Rectal smooth muscle tissue (tissue), 1 donor: ENCODE results near the gene PRPSAP1.

Source experiments
- H3K27ac ChIP-seq: one replicate; pipeline ENCODE4 v1.7.0; 2013; ENCODE audit warnings: low read depth, low read length, inconsistent platforms
- H3K27me3 ChIP-seq: one replicate; pipeline ENCODE4 v1.7.0; 2013; ENCODE audit warnings: low read length; ENCODE audit not compliant: control insufficient read depth, insufficient read depth
- H3K36me3 ChIP-seq: one replicate; pipeline ENCODE4 v1.7.0; 2013; ENCODE audit warnings: low read length; ENCODE audit not compliant: control insufficient read depth, insufficient read depth
- H3K4me1 ChIP-seq: one replicate; pipeline ENCODE4 v1.7.0; 2013; ENCODE audit warnings: low read length; ENCODE audit not compliant: control insufficient read depth, insufficient read depth
- H3K4me3 ChIP-seq: one replicate; pipeline ENCODE4 v1.7.0; 2013; ENCODE audit warnings: low read length
- H3K9ac ChIP-seq: one replicate; pipeline ENCODE4 v1.7.0; 2013; ENCODE audit warnings: low read length

PRPSAP1 gene

DNA sequence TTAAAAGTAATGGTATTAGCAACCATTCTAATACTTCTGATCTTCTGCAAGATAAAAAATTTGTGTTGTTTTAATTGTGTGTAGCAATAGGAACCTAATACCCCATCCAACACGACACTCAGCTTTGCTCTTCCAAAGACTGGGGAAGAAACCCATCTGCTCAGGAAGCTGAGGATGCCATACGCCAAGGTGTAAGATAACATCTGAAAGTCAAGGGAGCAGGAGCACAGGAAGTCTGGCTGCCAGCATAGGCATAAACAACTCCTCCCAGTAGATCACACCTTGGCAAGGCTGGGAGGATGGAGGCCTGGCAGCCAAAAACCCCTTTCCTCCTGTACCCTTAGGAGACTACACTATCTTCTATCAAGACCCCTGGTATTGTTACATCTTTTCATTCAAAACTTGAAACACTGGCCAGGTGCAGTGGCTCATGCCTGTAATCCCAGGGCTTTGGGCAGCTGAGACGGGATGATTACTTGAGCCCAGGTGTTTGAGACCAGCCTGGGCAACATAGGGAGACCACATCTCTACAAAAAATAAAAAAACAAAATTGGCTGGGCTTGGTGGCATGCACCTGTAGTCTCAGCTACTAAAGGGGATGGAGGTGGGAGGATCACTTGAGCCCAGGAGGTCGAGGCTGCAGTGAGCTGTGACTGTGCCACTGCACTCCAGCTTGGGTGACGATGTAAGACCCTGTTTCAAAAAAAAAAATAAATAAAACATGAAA is 25.0 kb upstream of the PRPSAP1 start:
- H3K4me3 ChIP-seq: no peak overlapping the region
- H3K36me3 ChIP-seq: no peaks in the 10 kb centered on the region
- peaks cover 5% of the 10 kb centered on the region for H3K4me1 ChIP-seq
- H3K27ac ChIP-seq: no peak overlapping the region
- H3K9ac ChIP-seq: no peak overlapping the region
- no peaks in the 10 kb centered on the region for H3K27me3 ChIP-seq

DNA sequence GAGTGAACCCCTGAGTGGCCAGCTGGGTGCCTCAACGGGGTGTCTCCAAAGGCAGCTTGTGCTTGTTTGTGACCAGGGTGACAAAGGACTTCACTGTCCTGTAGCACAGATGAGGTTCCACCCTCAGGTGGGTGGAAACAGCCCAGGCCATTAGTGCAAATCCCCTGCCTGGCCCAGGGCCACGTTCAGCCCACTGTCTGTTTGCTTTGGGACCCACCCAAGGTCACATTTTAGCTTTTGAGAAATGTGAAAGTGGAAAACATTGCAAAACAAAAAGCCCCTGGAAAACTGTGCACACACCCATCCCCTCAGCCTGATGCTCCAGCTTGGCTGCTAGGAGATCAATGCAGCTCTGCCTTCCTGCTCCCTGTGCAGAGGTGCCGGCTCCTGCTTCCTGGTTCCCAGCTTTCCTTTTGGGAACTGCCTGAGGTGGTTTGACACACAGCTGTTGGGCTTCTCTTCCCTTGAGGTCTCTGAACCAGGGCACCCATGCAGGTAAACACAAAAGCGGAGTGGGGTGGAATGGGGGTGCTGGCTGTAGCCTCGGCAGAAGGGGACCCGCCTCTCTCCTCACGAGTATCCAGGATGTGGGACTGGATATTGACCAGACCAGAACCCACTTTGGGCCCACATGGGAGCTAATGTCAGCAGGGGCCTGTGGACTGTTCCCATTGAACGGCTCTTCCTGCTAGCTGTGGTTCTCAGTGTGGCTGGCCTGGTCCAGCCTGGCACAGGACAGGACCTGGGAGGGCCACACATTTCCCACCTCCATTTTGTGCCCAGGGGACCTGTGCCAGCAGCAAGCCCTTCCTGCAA is 22.8 kb upstream of the PRPSAP1 start:
- Histone ChIP-seq H3K4me3 (no peak overlapping the region), H3K27ac (no peak overlapping the region), H3K4me1 (no peaks in the 10 kb centered on the region), H3K27me3 (no peaks in the 10 kb centered on the region), H3K9ac (no peak overlapping the region), H3K36me3 (no peaks in the 10 kb centered on the region)

DNA sequence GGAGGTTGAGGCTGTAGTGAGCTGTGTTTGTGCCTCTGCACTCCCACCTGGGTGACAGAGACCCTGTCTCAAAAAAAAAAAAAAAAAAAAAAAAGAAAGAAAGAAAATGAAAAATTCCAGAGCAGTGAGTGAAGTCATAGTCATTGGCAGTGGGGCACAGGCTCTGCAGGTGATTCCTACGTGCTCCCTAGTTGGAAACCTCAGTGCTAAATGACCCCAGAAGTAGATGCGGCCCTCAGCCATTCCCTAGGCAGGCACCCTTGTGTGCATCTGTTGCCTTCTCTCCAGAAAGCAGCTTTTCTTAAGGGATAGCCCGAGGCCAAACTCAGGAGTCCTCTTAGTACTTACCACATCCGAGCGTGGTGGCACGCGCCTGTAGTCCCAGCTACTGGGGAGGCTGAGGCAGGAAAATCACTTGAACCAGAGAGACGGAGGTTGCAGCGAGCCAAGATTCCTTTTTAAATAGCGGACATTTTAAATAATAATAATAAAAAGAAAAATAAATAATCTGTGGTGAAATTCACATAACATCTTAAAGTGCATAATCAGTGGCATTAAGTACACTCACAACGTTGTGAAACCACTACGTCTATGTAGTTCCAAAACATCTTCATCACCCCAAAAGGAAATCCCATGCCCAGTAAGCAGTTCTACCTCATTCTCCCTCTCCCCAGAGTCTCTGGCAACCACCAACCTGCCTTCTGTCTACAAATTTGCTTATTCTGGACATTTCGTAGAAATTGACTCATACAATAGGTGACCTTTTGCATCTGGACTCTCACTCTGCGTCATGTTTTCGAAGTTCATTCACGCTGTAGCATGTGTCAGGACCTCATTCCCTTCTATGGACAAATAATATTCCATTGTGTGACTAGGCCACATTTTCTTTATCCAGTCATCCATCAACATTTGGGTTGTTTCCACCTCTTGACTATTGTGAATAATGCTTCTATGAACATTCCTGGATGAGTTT is 18.2 kb upstream of the PRPSAP1 start:
- no peaks in the 10 kb centered on the region for H3K27me3 ChIP-seq
- peaks cover 3% of the 10 kb centered on the region for H3K4me1 ChIP-seq
- no peaks in the 10 kb centered on the region for H3K36me3 ChIP-seq
- H3K27ac ChIP-seq: no peak overlapping the region
- no peak overlapping the region for H3K9ac ChIP-seq
- H3K4me3 ChIP-seq: no peak overlapping the region

DNA sequence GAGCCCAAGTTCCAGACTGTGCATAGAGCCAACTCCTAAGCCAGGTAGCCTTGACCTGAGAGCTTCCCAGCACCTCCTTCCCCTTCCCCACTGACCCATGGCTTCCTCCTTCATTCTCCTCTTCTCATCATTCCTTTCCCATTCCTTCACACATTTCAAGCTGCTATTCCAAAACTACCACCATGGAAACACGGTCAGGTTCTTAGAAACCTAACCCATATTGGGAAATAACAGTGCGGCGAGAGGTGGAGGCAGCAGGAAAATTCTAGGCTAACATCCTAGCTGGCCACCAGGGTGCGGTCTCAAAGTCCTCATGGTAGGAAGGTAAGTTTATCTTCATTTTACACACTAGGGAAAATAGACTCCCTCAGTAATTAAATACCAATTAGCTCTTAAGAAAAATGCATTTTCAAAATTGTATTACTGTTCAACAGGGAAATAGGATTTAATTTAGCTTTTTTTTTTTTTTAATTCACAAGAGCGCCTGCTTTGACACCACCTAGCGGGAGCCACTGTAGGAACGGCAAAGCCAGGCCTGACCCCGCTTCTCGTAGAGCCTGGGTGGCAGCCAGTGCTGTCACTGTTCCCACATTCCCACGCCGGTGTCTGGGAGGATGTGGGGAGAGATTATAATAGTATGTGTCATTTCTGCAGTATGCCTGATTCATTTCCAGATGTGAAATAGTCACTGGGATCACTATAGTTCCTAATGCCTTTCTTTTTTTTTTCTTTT is 16.7 kb upstream of the PRPSAP1 start:
- no peak overlapping the region for H3K27ac ChIP-seq
- no peak overlapping the region for H3K9ac ChIP-seq

DNA sequence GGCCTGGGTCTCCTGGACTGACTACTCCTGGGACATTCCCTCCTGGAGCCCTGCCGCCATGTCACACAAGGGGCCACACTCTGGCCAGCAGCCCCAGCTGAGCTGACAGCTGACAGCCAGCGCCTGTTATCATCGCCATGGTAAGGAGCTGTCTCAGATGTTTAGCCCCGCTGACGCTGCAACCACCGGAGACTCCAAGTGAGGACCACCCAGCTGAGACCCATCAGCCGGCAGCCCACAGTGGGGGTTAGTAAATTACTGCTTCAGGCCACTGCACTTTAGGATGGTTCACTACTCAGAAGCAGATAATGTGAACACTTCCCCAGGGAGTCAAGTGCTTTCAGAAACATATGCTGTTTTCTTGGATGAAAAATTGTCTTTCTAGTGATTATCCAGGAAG is 16.1 kb upstream of the PRPSAP1 start:
- Histone ChIP-seq H3K27me3 (no peaks in the 10 kb centered on the region), H3K36me3 (no peaks in the 10 kb centered on the region), H3K4me1 (peaks cover 3% of the 10 kb centered on the region), H3K4me3 (no peak overlapping the region), H3K9ac (no peak overlapping the region), H3K27ac (no peak overlapping the region)

More for the DNA sequence above, 16.7 kb upstream of the PRPSAP1 start:
- Histone ChIP-seq H3K4me3 (no peak overlapping the region), H3K36me3 (no peaks in the 10 kb centered on the region), H3K4me1 (peaks cover 3% of the 10 kb centered on the region), H3K27me3 (no peaks in the 10 kb centered on the region)

DNA sequence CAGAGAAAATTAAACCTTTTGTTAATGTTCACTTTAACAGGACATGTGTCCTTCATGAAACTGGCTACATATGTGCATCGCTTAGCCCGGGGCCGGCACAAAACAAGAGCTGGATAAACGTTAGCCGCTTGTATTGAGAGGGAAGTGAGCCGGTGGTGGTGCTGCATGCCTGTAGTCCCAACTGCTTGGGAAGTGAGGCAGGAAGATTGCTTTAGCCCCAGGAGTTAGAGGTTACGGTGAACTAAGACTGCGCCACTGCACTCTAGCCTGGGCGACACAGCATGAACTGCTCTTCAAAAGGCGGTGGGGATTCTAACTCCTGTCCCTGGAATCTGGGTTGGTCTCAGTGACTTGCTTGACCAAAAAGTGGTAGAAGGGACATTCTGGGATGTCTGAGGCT is 15.7 kb upstream of the PRPSAP1 start:
- Histone ChIP-seq H3K4me1 (peaks cover 3% of the 10 kb centered on the region), H3K4me3 (no peak overlapping the region), H3K9ac (no peak overlapping the region), H3K27ac (no peak overlapping the region), H3K36me3 (no peaks in the 10 kb centered on the region), H3K27me3 (no peaks in the 10 kb centered on the region)

DNA sequence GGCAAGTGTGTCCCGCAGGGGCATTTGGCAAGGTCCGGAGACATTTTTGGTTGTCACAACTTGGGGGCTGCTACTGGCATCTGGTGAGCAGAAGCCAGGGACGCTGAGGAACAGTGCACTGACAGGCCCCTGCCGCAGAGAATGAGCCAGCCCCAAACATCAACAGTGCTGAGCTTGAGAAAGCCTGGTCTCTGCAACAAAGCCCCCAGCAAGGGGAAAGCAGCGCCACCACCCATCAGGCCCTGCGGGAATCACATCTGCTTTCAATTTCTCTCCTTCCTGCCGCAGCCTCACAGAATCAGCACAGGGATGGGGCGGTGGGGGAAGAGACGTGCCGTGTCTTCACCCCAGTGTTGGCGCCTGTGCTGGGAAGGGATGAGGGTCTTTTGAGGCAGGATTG is 14.8 kb upstream of the PRPSAP1 start:
- no peak overlapping the region for H3K4me3 ChIP-seq
- peaks cover 3% of the 10 kb centered on the region for H3K4me1 ChIP-seq
- no peaks in the 10 kb centered on the region for H3K27me3 ChIP-seq
- H3K36me3 ChIP-seq: no peaks in the 10 kb centered on the region
- H3K27ac ChIP-seq: no peak overlapping the region
- no peak overlapping the region for H3K9ac ChIP-seq

DNA sequence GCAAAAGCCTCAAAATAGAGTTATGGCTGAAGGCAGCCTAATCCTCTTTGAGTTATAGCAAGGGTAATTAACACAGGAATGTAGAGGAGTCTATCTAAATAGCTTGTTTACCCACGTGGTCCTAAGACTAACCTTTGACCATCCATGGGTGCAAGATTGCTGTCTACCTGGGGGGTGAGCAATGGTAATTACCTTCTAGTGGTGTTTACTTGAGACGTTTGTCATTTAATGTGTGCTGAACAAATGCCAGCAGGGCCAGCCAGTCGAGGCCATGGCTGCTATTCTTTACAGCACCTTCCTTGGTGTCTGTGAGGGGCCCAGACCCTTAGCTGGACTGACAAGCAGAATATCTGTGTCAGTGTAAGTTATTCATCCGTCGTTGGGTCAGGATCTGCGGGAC is 13.9 kb upstream of the PRPSAP1 start:
- Histone ChIP-seq H3K9ac (no peak overlapping the region), H3K4me3 (no peak overlapping the region)

DNA sequence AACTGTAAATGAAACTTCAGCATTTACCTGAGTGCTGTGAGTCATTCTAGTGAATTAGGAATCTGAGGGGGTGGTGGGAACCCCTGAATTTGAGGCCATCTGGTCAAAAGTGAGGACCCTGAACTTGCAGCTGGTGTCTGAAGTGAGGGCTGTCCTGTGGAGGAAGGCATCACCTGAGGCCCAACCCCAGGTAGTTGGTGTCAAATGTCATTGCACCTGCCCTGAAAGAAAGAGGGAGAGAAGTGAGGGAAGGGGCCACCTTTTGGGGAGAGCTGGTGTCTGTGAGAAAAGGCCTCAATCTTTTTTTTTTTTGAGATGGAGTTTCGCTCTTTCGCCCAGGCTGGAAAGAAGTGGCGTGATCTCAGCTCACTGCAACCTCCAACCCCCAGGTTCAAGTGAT is 12.5 kb upstream of the PRPSAP1 start:
- Histone ChIP-seq H3K27ac (no peak overlapping the region), H3K4me3 (no peak overlapping the region), H3K36me3 (no peaks in the 10 kb centered on the region), H3K9ac (no peak overlapping the region), H3K27me3 (no peaks in the 10 kb centered on the region), H3K4me1 (peaks cover 3% of the 10 kb centered on the region)

More for the DNA sequence above, 13.9 kb upstream of the PRPSAP1 start:
- Histone ChIP-seq H3K36me3 (no peaks in the 10 kb centered on the region), H3K27me3 (no peaks in the 10 kb centered on the region), H3K4me1 (peaks cover 3% of the 10 kb centered on the region), H3K27ac (no peak overlapping the region)

DNA sequence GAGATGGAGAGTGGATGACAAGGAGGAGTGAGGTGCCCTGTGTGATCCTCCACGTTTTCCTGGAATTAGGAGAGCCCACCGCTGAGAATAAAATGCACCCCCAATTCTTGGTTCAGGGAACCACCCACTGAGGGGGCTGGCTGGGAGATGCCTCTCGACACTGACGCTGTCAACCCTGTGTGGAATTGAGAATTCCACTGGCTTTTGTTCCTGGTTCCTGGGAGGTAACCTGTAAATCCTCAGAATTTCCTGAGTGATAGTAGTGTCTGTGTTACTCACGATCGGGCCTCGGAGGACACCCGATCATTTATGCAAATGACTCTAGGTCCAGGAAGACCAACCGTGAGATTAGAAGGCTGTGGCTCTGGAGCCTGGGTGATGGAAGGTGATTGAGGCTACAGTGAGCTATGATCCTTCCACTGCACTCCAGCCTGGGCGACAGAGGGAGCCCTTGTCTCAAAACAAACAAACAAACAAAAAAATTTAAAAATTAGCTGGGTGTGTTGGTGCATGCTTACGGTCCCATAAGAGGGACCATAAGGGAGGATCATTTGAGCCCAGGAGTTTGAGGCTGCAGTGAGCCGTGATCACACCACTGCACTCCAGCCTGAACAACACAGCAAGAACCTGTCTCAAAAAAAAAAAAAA is 11.7 kb upstream of the PRPSAP1 start:
- Histone ChIP-seq H3K27ac (no peak overlapping the region), H3K27me3 (no peaks in the 10 kb centered on the region), H3K4me1 (peaks cover 2% of the 10 kb centered on the region)

DNA sequence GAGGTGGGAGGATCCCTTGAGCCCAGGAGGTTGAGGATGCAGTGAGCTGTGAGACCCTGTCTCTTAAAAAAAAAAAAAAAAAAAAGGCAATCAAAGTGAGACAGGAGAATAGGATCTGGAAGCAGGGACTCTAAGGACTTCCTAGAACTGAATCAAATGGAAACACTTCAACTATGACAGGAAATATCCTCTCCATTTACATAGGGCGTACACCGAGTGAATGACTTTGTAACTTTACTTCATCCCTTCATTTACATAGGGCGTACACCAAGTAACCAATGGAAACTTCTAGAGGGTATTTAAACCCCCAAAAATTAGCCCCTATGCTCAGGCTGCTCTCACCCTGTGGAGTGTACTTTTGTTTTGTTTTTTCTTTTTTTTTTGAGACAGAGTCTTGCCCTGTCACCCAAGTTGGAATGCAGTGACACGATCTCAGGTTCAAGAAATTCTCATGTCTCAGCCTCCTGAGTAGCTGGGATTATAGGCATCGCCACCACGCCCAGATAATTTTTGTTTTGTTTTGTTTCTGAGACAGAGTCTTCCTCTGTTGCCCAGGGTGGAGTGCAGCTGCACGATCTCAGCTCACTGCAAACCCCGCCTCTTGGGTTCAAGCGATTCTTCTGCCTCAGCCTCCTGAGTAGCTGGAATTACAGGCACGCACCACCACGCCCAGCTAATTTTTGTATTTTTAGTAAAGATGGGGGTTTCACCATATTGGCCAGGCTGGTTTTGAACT is 9.6 kb upstream of the PRPSAP1 start:
- Histone ChIP-seq H3K4me1 (no peaks in the 10 kb centered on the region), H3K27ac (no peak overlapping the region), H3K27me3 (no peaks in the 10 kb centered on the region), H3K36me3 (no peaks in the 10 kb centered on the region), H3K9ac (no peak overlapping the region), H3K4me3 (no peak overlapping the region)

More for the DNA sequence above, 11.7 kb upstream of the PRPSAP1 start:
- H3K4me3 ChIP-seq: no peak overlapping the region
- no peaks in the 10 kb centered on the region for H3K36me3 ChIP-seq
- no peak overlapping the region for H3K9ac ChIP-seq
